ENCODE results near the gene ARX. TPM values are rescaled to one million over a fixed set of nuclear protein-coding genes. Genes with fewer than 3 reads are reported as not detected.

The ARX gene
- total and polyA plus RNA-seq, 2 experiments from 2014 or later, result 0.11 TPM; not detected in 1

GRCh38 chrX:25049971-25050370, 34.2 kb upstream of the ARX start:
- Histone ChIP-seq H3K4me2 (peak overlapping the region; percentile 21), H3K9me3 (ENCODE audit: low read depth) (no peaks in the 10 kb centered on the region), H3K4me3 (no peak overlapping the region), H2AFZ (no peak overlapping the region), H3K9me2 (replicated peaks; ENCODE audit: insufficient read depth) (no peaks in the 10 kb centered on the region), H3K27ac (no peak overlapping the region), H3K36me3 (replicated peaks; ENCODE audit: insufficient read depth, low read depth) (no peaks in the 10 kb centered on the region), H4K20me1 (ENCODE audit: insufficient read depth, poor library complexity, severe bottlenecking) (no peaks in the 10 kb centered on the region), H3K79me2 (no peaks in the 10 kb centered on the region), H3K4me1 (ENCODE audit: insufficient read depth) (peaks cover 10% of the 10 kb centered on the region), H3K27me3 (no peaks in the 10 kb centered on the region)
- 6% methylated on average over 1 of the region's 1 CpG for WGBS (ENCODE audit: low lambda C conversion rate, missing lambda C conversion rate)
- no peak for DNase-seq (ENCODE audit: low spot score)
- TF ChIP-seq EZH2 (IDR thresholded peaks at IDR 0.05; ENCODE audit: borderline replicate concordance) (no peak), CTCF (IDR thresholded peaks at IDR 0.05; ENCODE audit: poor library complexity) (no peak), EZH2phosphoT487 (IDR thresholded peaks at IDR 0.05; ENCODE audit: low read depth, severe bottlenecking, unreplicated experiment) (no peak)

GRCh38 chrX:25049357-25049756, 33.6 kb upstream of the ARX start:
- H2AFZ ChIP-seq, result peak overlapping the region; percentile 28
- H3K36me3 ChIP-seq (replicated peaks; ENCODE audit: insufficient read depth, low read depth), result no peaks in the 10 kb centered on the region
- peak; percentile 18 for DNase-seq (ENCODE audit: low spot score)
- H3K9me2 ChIP-seq (replicated peaks; ENCODE audit: insufficient read depth), result no peaks in the 10 kb centered on the region
- no peaks in the 10 kb centered on the region for H3K27me3 ChIP-seq
- no peak overlapping the region for H3K4me3 ChIP-seq
- WGBS (ENCODE audit: low lambda C conversion rate, missing lambda C conversion rate), result 45% methylated on average over 5 of the region's 5 CpGs
- TF ChIP-seq CTCF (IDR thresholded peaks at IDR 0.05; ENCODE audit: poor library complexity) (no peak), EZH2 (IDR thresholded peaks at IDR 0.05; ENCODE audit: borderline replicate concordance) (no peak), EZH2phosphoT487 (IDR thresholded peaks at IDR 0.05; ENCODE audit: low read depth, severe bottlenecking, unreplicated experiment) (no peak)
- no peak overlapping the region for H3K27ac ChIP-seq
- H3K79me2 ChIP-seq, result no peaks in the 10 kb centered on the region
- H3K4me2 ChIP-seq, result peak overlapping the region; percentile 51
- H4K20me1 ChIP-seq (ENCODE audit: insufficient read depth, poor library complexity, severe bottlenecking), result no peaks in the 10 kb centered on the region
- peaks cover 10% of the 10 kb centered on the region for H3K4me1 ChIP-seq (ENCODE audit: insufficient read depth)
- H3K9me3 ChIP-seq (ENCODE audit: low read depth), result no peaks in the 10 kb centered on the region

- H3K4me3 ChIP-seq, result no peak overlapping the region
- no peaks in the 10 kb centered on the region for H3K9me3 ChIP-seq (ENCODE audit: low read depth)
- H3K27ac ChIP-seq, result no peak overlapping the region
- DNase-seq (ENCODE audit: low spot score), result no peak
- 78% methylated on average over 7 of the region's 7 CpGs for WGBS (ENCODE audit: low lambda C conversion rate, missing lambda C conversion rate)
- H2AFZ ChIP-seq, result no peak overlapping the region
- no peak overlapping the region for H3K4me2 ChIP-seq
- no peaks in the 10 kb centered on the region for H3K9me2 ChIP-seq (replicated peaks; ENCODE audit: insufficient read depth)
- no peaks in the 10 kb centered on the region for H4K20me1 ChIP-seq (ENCODE audit: insufficient read depth, poor library complexity, severe bottlenecking)
- H3K4me1 ChIP-seq (ENCODE audit: insufficient read depth), result peaks cover 10% of the 10 kb centered on the region
- no peaks in the 10 kb centered on the region for H3K36me3 ChIP-seq (replicated peaks; ENCODE audit: insufficient read depth, low read depth)
- no peak for TF ChIP-seq EZH2 (IDR thresholded peaks at IDR 0.05; ENCODE audit: borderline replicate concordance)
- H3K27me3 ChIP-seq, result no peaks in the 10 kb centered on the region
- no peaks in the 10 kb centered on the region for H3K79me2 ChIP-seq
These were observed 32.4 kb upstream of the ARX start for GRCh38 chrX:25048178-25048577.

GRCh38 chrX:25043192-25043591, 27.4 kb upstream of the ARX start:
- TF ChIP-seq CTCF (IDR thresholded peaks at IDR 0.05; ENCODE audit: poor library complexity) (no peak), EZH2 (IDR thresholded peaks at IDR 0.05; ENCODE audit: borderline replicate concordance) (no peak), EZH2phosphoT487 (IDR thresholded peaks at IDR 0.05; ENCODE audit: low read depth, severe bottlenecking, unreplicated experiment) (no peak)
- no peak overlapping the region for H3K4me3 ChIP-seq
- H3K4me2 ChIP-seq, result no peak overlapping the region
- H3K4me1 ChIP-seq (ENCODE audit: insufficient read depth), result no peaks in the 10 kb centered on the region
- no peaks in the 10 kb centered on the region for H3K9me2 ChIP-seq (replicated peaks; ENCODE audit: insufficient read depth)
- no peak overlapping the region for H2AFZ ChIP-seq
- H3K27ac ChIP-seq, result no peak overlapping the region
- 77% methylated on average over 1 of the region's 1 CpG for WGBS (ENCODE audit: low lambda C conversion rate, missing lambda C conversion rate)
- no peaks in the 10 kb centered on the region for H4K20me1 ChIP-seq (ENCODE audit: insufficient read depth, poor library complexity, severe bottlenecking)
- H3K36me3 ChIP-seq (replicated peaks; ENCODE audit: insufficient read depth, low read depth), result no peaks in the 10 kb centered on the region
- H3K27me3 ChIP-seq, result no peaks in the 10 kb centered on the region
- DNase-seq (ENCODE audit: low spot score), result no peak
- no peaks in the 10 kb centered on the region for H3K9me3 ChIP-seq (ENCODE audit: low read depth)
- H3K79me2 ChIP-seq, result no peaks in the 10 kb centered on the region

Measured in hepatocyte (in vitro differentiated cells).